Activated T-helper 17 cell treated with anti-CD3 and anti-CD28 coated beads, Interleukin-2, amount 50 U/mL, for 72 hours (primary cell): ENCODE measurements around the gene CFAP97D2. TPM values are rescaled to one million over a fixed set of nuclear protein-coding genes. Genes with fewer than 3 reads are reported as not detected.

ENCODE experiments used
- ATAC-seq: fragments of 150-1000 bp; cut with Tn5 transposase; replicated peaks from 2 replicates; pipeline ENCODE4 v1.10.0; 2021; ENCODE audit warnings: mild to moderate bottlenecking, moderate library complexity
- H3K27ac Mint-ChIP-seq: one replicate; pipeline ENCODE4 v1.8.0; 2022; ENCODE audit warnings: mixed read lengths
- H3K27me3 Mint-ChIP-seq: one replicate; pipeline ENCODE4 v1.8.0; 2022; ENCODE audit warnings: mixed read lengths
- H3K36me3 Mint-ChIP-seq: one replicate; pipeline ENCODE4 v1.8.0; 2022; ENCODE audit warnings: low read depth, mild to moderate bottlenecking, mixed read lengths
- H3K4me1 Mint-ChIP-seq: one replicate; pipeline ENCODE4 v1.8.0; 2022; ENCODE audit warnings: mixed read lengths
- H3K4me3 Mint-ChIP-seq: one replicate; pipeline ENCODE4 v1.8.0; 2022; ENCODE audit warnings: mild to moderate bottlenecking, mixed read lengths
- H3K9me3 Mint-ChIP-seq: one replicate; pipeline ENCODE4 v1.8.0; 2022; ENCODE audit warnings: mixed read lengths
- total RNA-seq, 2 donors: library from RNA; stranded (reverse); gene quantifications; one replicate each; pipeline ENCODE4 v1.2.3, GENCODE V29; 2022

CFAP97D2 gene
- total RNA-seq, 2 donors from 2014 or later = not detected

DNA sequence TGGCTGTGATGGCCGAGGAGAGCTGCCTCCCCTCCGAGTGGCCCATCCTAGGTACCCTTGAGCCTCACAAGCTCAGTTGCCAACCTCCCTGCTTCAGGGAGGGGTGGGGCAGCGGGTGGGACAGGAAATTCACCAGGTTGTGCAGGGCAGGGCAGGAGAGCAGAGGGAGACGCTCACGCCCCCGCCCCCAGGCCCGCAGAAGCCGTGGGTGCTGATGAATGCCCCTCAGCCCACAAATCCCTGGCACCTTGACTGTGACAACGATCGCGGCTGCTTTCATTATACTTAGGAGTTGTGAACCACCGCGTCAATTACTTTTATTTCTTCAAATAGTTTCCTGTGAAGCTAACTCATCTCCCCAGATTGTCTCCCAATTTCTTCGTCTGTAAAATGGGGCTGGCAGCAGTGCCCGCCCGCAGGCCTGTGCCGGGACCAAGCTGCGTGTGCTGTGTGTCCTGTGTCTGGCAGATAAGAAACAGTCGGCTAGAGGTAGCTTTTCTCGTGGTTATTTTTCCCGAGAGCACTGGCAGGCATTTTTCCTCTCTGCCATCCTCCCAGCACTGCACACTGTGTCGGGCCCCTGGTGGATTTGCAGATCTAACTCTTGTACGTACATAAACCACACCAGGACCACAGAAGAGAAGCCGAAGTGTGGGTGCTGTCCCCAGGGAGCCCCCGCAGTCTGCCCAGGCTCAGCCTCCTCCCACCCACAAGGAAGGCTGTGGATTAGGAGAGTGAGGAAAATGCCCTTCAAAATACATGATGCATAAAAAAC, 38.7 kb upstream of the CFAP97D2 start:
- Mint-ChIP-seq H3K27me3 (no peaks in the 10 kb centered on the region), H3K36me3 (no peaks in the 10 kb centered on the region), H3K4me1 (peaks cover 8% of the 10 kb centered on the region), H3K27ac (no peak overlapping the region), H3K4me3 (no peak overlapping the region), H3K9me3 (no peaks in the 10 kb centered on the region)
- ATAC-seq = peak; percentile 22

DNA sequence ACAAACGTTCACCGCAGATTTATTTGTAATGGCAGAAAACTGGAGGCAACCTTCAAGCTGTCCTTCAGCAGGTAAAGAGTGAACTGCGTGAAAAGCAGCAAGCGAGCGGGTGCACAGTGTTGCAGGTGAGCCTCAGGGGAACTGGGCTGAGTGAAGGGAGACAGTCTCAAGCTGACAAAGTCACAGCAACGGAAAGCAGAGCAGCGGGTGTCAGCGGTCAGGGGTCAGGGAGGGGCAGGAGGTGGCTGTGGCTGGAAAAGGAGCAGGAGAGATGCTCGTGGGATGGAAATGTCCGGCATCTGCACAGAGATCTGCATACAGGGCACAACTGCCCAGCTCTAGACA, 38.2 kb upstream of the CFAP97D2 start:
- Mint-ChIP-seq H3K9me3 (no peaks in the 10 kb centered on the region), H3K4me1 (peaks cover 13% of the 10 kb centered on the region), H3K36me3 (no peaks in the 10 kb centered on the region), H3K27me3 (no peaks in the 10 kb centered on the region), H3K4me3 (no peak overlapping the region), H3K27ac (no peak overlapping the region)
- ATAC-seq = peak; percentile 59

DNA sequence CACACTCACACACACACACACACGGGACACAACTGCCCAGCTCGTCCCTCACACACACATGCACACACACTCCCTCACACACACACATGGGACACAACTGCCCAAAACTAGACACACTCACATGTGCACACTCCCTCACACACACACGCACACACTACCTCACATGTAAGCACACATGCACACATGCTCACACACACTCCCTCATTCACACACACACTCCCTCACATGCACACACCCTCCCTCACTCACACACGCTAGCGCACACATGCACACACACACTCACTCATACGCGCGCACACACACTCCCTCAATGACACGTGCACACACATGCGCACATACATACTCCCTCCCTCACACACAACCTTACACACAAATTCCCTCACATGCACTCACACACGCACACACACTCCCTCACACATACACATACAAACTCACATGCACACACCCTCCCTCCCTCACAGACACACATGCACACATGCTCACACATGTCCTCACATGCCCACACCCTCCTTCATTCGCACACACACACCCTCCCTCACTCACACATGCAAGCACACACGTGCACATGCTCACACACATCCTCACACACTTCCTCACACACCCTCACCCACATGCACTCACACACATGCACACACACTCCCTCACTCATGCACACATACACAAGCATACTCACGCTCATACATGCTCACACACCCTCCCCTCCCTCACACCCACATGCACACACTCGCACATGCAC, 37.6 kb upstream of the CFAP97D2 start:
- Mint-ChIP-seq H3K4me3 (no peak overlapping the region), H3K36me3 (no peaks in the 10 kb centered on the region), H3K4me1 (peaks cover 18% of the 10 kb centered on the region), H3K27ac (no peak overlapping the region), H3K9me3 (no peaks in the 10 kb centered on the region), H3K27me3 (no peaks in the 10 kb centered on the region)
- ATAC-seq = no peak

GRCh38 chr13:114142137-114142550, 36.9 kb upstream of the CFAP97D2 start:
- H3K9me3 Mint-ChIP-seq = no peaks in the 10 kb centered on the region
- H3K36me3 Mint-ChIP-seq = no peaks in the 10 kb centered on the region
- H3K27ac Mint-ChIP-seq = no peak overlapping the region
- H3K4me3 Mint-ChIP-seq = no peak overlapping the region
- peaks cover 24% of the 10 kb centered on the region for H3K4me1 Mint-ChIP-seq
- no peaks in the 10 kb centered on the region for H3K27me3 Mint-ChIP-seq
- ATAC-seq = peak; percentile 7

- H3K27ac Mint-ChIP-seq = no peak overlapping the region
- peak; percentile 75 for ATAC-seq
- H3K36me3 Mint-ChIP-seq = no peaks in the 10 kb centered on the region
- no peaks in the 10 kb centered on the region for H3K9me3 Mint-ChIP-seq
- no peak overlapping the region for H3K4me3 Mint-ChIP-seq
- no peaks in the 10 kb centered on the region for H3K27me3 Mint-ChIP-seq
- peaks cover 26% of the 10 kb centered on the region for H3K4me1 Mint-ChIP-seq
These were observed 36.2 kb upstream of the CFAP97D2 start for GRCh38 chr13:114142640-114143490.

- ATAC-seq = no peak
- peaks cover 30% of the 10 kb centered on the region for H3K4me1 Mint-ChIP-seq
- no peaks in the 10 kb centered on the region for H3K9me3 Mint-ChIP-seq
- no peaks in the 10 kb centered on the region for H3K36me3 Mint-ChIP-seq
- H3K27me3 Mint-ChIP-seq = no peaks in the 10 kb centered on the region
- no peak overlapping the region for H3K4me3 Mint-ChIP-seq
- H3K27ac Mint-ChIP-seq = no peak overlapping the region
These were observed 35.1 kb upstream of the CFAP97D2 start for GRCh38 chr13:114143806-114144605.

GRCh38 chr13:114144606-114145244, 34.3 kb upstream of the CFAP97D2 start:
- Mint-ChIP-seq H3K4me3 (peak overlapping the region; percentile 26), H3K27me3 (no peaks in the 10 kb centered on the region), H3K4me1 (peaks cover 34% of the 10 kb centered on the region), H3K27ac (no peak overlapping the region), H3K9me3 (no peaks in the 10 kb centered on the region), H3K36me3 (no peaks in the 10 kb centered on the region)
- ATAC-seq = no peak

DNA sequence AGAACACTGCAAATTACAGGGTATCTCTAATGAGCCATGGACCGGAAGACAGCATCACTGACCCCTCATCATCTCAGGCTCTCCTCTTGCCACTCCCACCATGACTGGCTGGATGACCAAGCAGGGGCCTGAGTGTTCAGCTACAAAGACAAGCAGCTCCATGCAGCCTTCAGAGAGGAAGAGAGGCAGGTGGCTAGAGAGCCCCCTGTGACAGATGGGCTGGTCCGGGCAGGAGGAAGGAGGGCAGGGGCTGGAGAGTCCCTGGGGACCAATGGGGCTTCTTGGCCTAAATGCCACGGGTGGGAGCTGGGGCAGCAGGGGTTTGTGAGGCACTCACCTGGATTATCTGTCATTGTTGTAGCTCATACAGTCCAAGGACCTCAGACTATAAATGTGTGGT, 33.8 kb upstream of the CFAP97D2 start:
- no peaks in the 10 kb centered on the region for H3K36me3 Mint-ChIP-seq
- no peak overlapping the region for H3K27ac Mint-ChIP-seq
- peak overlapping the region; percentile 26 for H3K4me3 Mint-ChIP-seq
- ATAC-seq = no peak
- peaks cover 34% of the 10 kb centered on the region for H3K4me1 Mint-ChIP-seq
- no peaks in the 10 kb centered on the region for H3K27me3 Mint-ChIP-seq
- H3K9me3 Mint-ChIP-seq = no peaks in the 10 kb centered on the region

- H3K4me1 Mint-ChIP-seq = peaks cover 34% of the 10 kb centered on the region
- peak overlapping the region; percentile 64 for H3K4me3 Mint-ChIP-seq
- no peaks in the 10 kb centered on the region for H3K36me3 Mint-ChIP-seq
- H3K9me3 Mint-ChIP-seq = no peaks in the 10 kb centered on the region
- H3K27ac Mint-ChIP-seq = no peak overlapping the region
- no peaks in the 10 kb centered on the region for H3K27me3 Mint-ChIP-seq
- ATAC-seq = no peak
These were observed 33.3 kb upstream of the CFAP97D2 start for GRCh38 chr13:114145722-114146121.

DNA sequence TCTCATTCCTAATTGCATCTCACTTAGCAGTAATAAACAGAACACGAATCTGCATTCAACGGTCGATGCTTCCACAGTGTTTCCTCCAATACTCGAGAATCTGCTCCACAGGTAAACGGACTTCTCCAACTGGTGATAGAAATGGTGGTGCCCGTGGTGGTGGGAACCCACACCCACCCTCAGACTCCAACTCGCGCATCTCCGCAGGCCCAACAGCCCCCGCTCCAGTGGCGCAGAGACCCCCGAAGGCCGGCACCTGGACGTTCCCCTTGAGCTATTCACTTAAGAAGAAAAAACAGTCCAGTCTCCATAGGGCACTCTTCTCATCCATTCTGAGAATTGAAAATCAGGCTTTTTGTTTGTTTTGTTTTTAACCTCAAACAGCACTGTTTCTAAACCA, 32.9 kb upstream of the CFAP97D2 start:
- Mint-ChIP-seq H3K4me1 (peaks cover 34% of the 10 kb centered on the region), H3K9me3 (no peaks in the 10 kb centered on the region), H3K27ac (no peak overlapping the region), H3K36me3 (no peaks in the 10 kb centered on the region), H3K27me3 (no peaks in the 10 kb centered on the region), H3K4me3 (peak overlapping the region; percentile 64)
- ATAC-seq = no peak

DNA sequence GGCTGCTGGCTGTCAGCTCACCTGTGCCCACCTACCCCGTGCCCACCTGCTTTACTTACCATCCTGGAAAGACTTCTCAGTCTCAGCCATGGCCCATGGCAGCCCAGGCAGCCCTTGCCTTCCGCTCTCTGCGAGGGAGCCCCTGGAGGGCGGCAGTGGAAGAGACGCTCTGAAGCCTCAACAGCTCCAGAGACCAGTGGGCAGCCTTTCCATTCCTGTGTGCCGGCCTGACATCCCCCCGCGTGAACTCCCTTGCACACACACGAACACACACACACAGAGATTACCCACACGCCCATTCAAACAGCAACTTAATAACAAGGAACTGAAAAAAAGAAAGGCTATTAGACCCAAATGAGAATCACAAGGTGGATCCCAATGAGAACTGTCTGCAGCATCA, 32.4 kb upstream of the CFAP97D2 start:
- Mint-ChIP-seq H3K4me3 (peak overlapping the region; percentile 64), H3K27me3 (no peaks in the 10 kb centered on the region), H3K27ac (peak overlapping the region; percentile 79), H3K4me1 (peaks cover 34% of the 10 kb centered on the region), H3K36me3 (no peaks in the 10 kb centered on the region), H3K9me3 (no peaks in the 10 kb centered on the region)
- ATAC-seq = no peak

GRCh38 chr13:114147803-114148520, 31.1 kb upstream of the CFAP97D2 start:
- no peaks in the 10 kb centered on the region for H3K27me3 Mint-ChIP-seq
- H3K4me1 Mint-ChIP-seq = peaks cover 40% of the 10 kb centered on the region
- ATAC-seq = peak; percentile 21
- no peaks in the 10 kb centered on the region for H3K9me3 Mint-ChIP-seq
- H3K27ac Mint-ChIP-seq = peak overlapping the region; percentile 96
- no peaks in the 10 kb centered on the region for H3K36me3 Mint-ChIP-seq
- H3K4me3 Mint-ChIP-seq = peak overlapping the region; percentile 77

DNA sequence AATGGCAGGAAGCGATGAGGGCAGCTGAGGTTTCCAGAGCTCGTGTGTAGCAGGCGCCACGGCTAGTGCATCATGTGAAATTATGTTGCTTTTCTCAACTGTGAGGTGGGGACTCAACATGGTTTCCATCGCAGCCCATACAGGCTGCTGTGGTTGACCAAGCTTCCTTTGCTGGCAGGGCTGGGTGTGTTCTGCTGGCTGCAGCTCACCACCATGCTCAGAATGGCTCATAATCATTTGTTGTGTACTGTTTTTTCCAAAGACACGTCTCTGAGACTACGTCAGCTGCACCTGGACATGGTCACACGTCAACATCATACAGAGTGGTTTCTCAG, 30.6 kb upstream of the CFAP97D2 start:
- H3K27ac Mint-ChIP-seq = peak overlapping the region; percentile 96
- peak overlapping the region; percentile 77 for H3K4me3 Mint-ChIP-seq
- H3K4me1 Mint-ChIP-seq = peaks cover 45% of the 10 kb centered on the region
- no peaks in the 10 kb centered on the region for H3K27me3 Mint-ChIP-seq
- H3K9me3 Mint-ChIP-seq = peaks cover 4% of the 10 kb centered on the region
- ATAC-seq = peak; percentile 92
- no peaks in the 10 kb centered on the region for H3K36me3 Mint-ChIP-seq
